HepG2 (cell line): Measurements from ENCODE around the gene PRPSAP2.

Experiments used
- ATF7 ChIP-seq, 2 experiments: fragments of 450-650 bp in 1 of 2; sonication (generic) in 1 of 2; formaldehyde crosslinking in 1 of 2; IDR thresholded peaks; 2 replicates each; pipeline versions ENCODE4 v1.4.0 to v1.6.1; 2016 to 2020; ENCODE audit warnings: antibody characterized with exemption in 1 of 2, mild to moderate bottlenecking in 1 of 2, missing genetic modification reagents in 1 of 2
- POLR2A ChIP-seq, 2 experiments: IDR thresholded peaks; 2 replicates each; pipeline ENCODE4 v1.6.1; 2011; ENCODE audit warnings: low read depth in 2 of 2, low read length in 2 of 2, mild to moderate bottlenecking in 1 of 2, moderate library complexity in 1 of 2; ENCODE audit not compliant: insufficient read depth in 1 of 2
- SIN3A ChIP-seq: IDR thresholded peaks from 2 replicates; pipeline ENCODE4 v1.6.1; 2011; ENCODE audit warnings: low read depth, mild to moderate bottlenecking, control low read depth, low read length, borderline replicate concordance
- TAF1 ChIP-seq: sonication (generic); formaldehyde crosslinking; IDR thresholded peaks from 2 replicates; pipeline ENCODE4 v1.4.0; 2020; ENCODE audit warnings: missing genetic modification reagents
- ZNF12 ChIP-seq: sonication (generic); formaldehyde crosslinking; IDR thresholded peaks from 2 replicates; pipeline ENCODE4 v1.5.0; 2020; ENCODE audit warnings: missing genetic modification reagents
- ZNF121 ChIP-seq: sonication (generic); formaldehyde crosslinking; IDR thresholded peaks from 2 replicates; pipeline ENCODE4 v1.5.0; 2020; ENCODE audit warnings: mild to moderate bottlenecking, missing genetic modification reagents
- TF ChIP-seq, protein P1 (sequence below), 2 experiments: sonication (generic) in 1 of 2; formaldehyde crosslinking in 1 of 2; IDR thresholded peaks; 2 replicates each; pipeline versions ENCODE4 v1.5.1 to v1.6.1; 2011 to 2020; ENCODE audit warnings: borderline replicate concordance in 1 of 2, low read depth in 1 of 2, low read length in 1 of 2, mild to moderate bottlenecking in 1 of 2, missing genetic modification reagents in 1 of 2, moderate library complexity in 1 of 2
- TF ChIP-seq, protein P2 (sequence below): sonication (generic); formaldehyde crosslinking; IDR thresholded peaks from 2 replicates; pipeline ENCODE4 v1.5.0; 2020; ENCODE audit warnings: mild to moderate bottlenecking, missing genetic modification reagents, moderate library complexity

DNA sequence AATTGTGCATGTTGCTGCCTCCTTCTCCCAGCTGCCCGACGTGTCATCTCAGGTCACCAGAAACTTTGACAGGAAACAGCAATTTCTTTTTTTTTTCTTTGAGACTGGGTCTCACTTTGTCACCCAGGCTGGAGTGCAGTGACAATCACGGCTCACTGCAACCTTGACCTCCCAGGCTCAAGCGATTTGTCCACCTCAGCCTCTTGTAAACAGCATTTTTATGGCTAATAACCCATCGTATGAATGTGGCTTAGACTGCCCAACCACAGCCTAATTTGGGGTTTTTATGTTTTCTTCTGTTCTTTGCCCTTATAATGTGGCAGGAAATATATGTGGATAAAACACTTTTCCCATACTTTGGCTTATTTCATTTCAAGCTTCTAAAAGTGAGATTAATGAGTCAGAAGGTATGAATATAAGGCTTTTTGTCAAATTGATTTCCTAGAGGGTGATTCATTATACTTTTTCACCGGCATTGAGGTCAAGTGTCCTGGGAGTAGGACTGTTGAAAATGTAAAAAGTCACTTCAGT lies 63.0 kb downstream of the PRPSAP2 start:
- no peak for TF ChIP-seq TAF1 (CRISPR knock-in tag)
- no peak for TF ChIP-seq SIN3A
- no peak for TF ChIP-seq ZNF12
- TF ChIP-seq POLR2A (IDR thresholded peaks at IDR 0.05; ENCODE audit: insufficient read depth in 1 of 2, low read depth in 2 of 2, low read length in 2 of 2), result no peak
- no peak for TF ChIP-seq ATF7 (IDR thresholded peaks at IDR 0.05)
- no peak for TF ChIP-seq ATF7 (CRISPR knock-in tag; IDR thresholded peaks at IDR 0.05)
- TF ChIP-seq, protein P1, sequence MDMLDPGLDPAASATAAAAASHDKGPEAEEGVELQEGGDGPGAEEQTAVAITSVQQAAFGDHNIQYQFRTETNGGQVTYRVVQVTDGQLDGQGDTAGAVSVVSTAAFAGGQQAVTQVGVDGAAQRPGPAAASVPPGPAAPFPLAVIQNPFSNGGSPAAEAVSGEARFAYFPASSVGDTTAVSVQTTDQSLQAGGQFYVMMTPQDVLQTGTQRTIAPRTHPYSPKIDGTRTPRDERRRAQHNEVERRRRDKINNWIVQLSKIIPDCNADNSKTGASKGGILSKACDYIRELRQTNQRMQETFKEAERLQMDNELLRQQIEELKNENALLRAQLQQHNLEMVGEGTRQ (IDR thresholded peaks at IDR 0.05; ENCODE audit: low read depth, low read length), result no peak
- TF ChIP-seq, protein P1 (CRISPR knock-in tag; IDR thresholded peaks at IDR 0.05; ENCODE audit: borderline replicate concordance), result no peak
- TF ChIP-seq ZNF121 (CRISPR knock-in tag), result no peak
- TF ChIP-seq, protein P2, sequence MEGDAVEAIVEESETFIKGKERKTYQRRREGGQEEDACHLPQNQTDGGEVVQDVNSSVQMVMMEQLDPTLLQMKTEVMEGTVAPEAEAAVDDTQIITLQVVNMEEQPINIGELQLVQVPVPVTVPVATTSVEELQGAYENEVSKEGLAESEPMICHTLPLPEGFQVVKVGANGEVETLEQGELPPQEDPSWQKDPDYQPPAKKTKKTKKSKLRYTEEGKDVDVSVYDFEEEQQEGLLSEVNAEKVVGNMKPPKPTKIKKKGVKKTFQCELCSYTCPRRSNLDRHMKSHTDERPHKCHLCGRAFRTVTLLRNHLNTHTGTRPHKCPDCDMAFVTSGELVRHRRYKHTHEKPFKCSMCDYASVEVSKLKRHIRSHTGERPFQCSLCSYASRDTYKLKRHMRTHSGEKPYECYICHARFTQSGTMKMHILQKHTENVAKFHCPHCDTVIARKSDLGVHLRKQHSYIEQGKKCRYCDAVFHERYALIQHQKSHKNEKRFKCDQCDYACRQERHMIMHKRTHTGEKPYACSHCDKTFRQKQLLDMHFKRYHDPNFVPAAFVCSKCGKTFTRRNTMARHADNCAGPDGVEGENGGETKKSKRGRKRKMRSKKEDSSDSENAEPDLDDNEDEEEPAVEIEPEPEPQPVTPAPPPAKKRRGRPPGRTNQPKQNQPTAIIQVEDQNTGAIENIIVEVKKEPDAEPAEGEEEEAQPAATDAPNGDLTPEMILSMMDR (CRISPR knock-in tag), result no peak
